ENCODE measurements around the gene COG6. TPM values are rescaled to one million over a fixed set of nuclear protein-coding genes. Genes with fewer than 3 reads are reported as not detected.

The COG6 gene
- total RNA-seq, 4 donors from 2014 or later = 9.8 to 20.9 (median 15.8) TPM

DNA sequence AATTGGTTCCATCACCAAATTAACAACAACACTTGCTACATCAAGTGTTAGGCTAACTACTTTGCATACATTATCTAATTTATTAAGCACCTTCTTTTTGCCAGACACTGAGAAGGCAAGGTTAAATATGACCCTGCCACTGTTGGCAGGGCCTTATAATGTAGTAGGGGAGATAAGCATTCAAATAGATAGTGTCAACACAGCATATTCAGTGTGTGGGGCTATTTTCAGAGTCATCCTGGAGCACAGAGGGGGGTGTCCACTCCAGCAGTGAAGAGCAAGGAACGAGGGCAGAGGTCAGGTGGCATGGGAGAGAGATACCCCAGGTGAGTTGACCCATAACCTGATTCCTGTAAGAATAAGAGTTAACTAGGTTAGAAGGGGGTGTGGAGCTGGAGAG, 121.6 kb downstream of the COG6 start:
- ATAC-seq (ENCODE audit: low FRiP score) (no peak), DNase-seq (ENCODE audit: low spot score) (no peak)
- TF ChIP-seq, protein P1, sequence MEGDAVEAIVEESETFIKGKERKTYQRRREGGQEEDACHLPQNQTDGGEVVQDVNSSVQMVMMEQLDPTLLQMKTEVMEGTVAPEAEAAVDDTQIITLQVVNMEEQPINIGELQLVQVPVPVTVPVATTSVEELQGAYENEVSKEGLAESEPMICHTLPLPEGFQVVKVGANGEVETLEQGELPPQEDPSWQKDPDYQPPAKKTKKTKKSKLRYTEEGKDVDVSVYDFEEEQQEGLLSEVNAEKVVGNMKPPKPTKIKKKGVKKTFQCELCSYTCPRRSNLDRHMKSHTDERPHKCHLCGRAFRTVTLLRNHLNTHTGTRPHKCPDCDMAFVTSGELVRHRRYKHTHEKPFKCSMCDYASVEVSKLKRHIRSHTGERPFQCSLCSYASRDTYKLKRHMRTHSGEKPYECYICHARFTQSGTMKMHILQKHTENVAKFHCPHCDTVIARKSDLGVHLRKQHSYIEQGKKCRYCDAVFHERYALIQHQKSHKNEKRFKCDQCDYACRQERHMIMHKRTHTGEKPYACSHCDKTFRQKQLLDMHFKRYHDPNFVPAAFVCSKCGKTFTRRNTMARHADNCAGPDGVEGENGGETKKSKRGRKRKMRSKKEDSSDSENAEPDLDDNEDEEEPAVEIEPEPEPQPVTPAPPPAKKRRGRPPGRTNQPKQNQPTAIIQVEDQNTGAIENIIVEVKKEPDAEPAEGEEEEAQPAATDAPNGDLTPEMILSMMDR (IDR thresholded peaks at IDR 0.05) = no peak

DNA sequence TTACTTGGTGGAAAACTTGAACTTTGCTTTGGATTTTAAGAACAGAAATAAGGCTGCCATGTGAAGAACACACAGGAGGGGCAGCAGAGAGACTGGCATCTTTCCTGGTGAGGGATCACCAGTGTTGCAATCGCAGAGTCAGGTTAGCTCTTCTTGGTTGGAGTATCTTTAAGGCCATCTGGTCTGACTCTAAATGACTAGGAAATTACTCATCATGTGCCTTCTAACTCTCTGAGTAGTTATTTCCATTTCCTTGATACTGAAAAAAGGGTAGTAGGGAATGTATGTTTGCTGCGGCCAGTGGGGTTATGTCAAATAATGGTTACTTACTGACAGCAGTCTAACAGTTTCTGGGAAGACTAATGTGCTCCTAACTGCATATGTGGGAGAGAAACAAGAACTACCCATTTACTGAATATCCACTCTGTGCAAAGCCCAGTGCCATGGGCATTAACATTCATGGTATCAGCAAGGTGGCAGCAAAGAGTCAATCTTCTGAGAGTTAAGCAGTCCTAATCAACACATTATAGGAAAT, 122.1 kb downstream of the COG6 start:
- no peak for DNase-seq (ENCODE audit: low spot score)
- TF ChIP-seq, protein P1 (IDR thresholded peaks at IDR 0.05) = no peak
- ATAC-seq (ENCODE audit: low FRiP score) = no peak

DNA sequence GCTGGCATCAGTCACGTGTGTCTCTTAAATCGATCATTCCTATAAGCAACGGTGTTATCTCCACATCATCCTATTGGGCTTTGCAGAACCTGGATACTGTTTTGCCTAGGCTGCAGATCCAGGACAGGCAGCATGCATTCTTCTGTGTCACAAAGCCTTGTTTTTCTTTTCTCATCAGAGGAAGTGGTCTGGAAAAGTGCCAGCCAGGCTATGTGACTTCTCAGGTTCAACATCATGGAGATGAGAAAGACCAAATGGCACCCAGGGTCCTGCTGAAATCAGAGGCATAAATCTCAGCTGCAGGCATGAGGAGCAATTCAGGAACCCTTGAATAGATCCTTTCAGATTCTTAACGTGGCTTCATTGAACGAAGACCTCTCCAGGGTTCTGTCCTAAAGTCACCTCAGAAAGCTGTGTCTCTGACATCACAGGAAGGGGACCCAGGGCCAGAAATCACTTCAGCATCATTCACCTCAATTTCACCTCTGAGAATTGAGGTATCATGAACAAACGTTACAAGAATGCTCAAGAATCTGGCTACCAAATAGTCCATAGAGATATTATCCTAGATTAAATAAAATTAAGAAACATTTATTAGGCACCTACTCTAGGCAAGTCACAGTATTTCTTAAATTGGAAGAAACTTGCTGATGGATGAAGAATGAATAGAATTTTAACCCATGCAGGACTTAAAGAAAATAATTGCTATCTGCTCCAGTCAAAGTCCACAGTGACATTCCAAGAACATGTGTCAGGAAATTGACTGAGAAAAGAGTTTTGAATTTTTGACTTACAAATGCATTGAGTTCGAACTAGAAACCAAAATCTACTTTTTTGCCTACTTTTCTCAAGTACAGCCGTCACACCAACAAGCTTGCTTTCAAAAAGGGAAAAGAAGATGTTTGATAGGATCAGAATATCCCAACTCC, 124.1 kb downstream of the COG6 start:
- TF ChIP-seq, protein P1 (IDR thresholded peaks at IDR 0.05) = no peak
- ATAC-seq (ENCODE audit: low FRiP score) (no peak), DNase-seq (ENCODE audit: low spot score) (no peak)

DNA sequence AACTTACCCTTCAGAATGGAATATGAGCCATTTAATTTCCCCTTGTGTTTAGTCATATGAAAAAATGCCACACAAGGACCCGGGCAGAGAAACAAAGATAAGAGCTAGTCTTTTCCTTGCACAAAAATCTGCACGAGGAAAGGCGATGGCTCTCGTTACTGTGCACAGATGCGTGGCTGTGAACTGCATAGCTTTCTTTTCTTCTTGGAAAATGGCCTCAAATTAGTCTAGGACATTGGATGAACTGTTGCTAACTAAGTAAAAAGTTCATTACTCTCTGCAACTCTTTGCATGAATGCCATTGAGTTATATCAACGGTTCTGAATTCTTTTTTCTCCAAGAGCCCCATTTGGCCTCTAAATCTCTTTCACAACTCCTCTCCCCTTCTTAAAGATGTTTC, 125.2 kb downstream of the COG6 start:
- TF ChIP-seq, protein P1 (IDR thresholded peaks at IDR 0.05) = no peak
- ATAC-seq (ENCODE audit: low FRiP score) = no peak
- DNase-seq (ENCODE audit: low spot score) = no peak

DNA sequence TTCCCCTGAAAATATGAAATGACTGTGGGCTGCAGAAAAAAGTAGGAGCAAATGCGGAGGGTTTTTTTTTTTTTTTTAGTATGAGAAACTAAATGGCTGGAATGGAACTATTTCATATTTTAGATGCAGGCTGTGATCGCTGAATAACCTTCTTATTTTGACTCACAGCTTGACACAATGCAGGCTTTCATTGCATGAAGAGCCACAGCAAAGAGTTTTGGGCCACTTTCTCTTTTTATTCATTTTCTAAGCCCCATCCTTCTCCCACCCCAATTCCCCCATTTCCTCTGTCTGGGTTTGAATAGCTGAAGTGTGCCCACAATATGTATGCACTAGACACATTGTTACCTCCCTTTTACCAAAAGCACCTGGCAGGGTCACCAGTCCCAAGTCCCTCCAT, 125.9 kb downstream of the COG6 start:
- TF ChIP-seq, protein P1 (IDR thresholded peaks at IDR 0.05) = no peak
- DNase-seq (ENCODE audit: low spot score) (no peak), ATAC-seq (ENCODE audit: low FRiP score) (no peak)

DNA sequence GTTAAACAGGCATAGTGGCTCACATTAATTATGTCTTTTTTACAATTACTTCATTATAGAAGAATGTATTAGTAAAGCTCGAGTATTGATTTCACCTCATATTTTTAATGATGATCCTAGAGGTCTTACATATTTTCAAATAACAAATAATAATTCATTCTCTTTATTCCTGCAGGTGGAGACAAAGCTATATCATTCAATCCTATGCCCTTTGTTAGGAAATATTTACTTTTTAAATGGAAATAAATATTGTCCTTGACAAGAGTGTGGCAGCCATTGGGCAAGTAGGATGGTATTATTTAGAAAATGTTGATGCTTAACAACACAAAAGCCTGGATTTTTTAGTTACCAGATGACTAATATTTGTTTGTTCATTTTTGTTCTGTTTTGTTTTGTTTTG, 127.6 kb downstream of the COG6 start:
- TF ChIP-seq, protein P1 (IDR thresholded peaks at IDR 0.05) = no peak
- DNase-seq (ENCODE audit: low spot score) (no peak), ATAC-seq (ENCODE audit: low FRiP score) (no peak)

DNA sequence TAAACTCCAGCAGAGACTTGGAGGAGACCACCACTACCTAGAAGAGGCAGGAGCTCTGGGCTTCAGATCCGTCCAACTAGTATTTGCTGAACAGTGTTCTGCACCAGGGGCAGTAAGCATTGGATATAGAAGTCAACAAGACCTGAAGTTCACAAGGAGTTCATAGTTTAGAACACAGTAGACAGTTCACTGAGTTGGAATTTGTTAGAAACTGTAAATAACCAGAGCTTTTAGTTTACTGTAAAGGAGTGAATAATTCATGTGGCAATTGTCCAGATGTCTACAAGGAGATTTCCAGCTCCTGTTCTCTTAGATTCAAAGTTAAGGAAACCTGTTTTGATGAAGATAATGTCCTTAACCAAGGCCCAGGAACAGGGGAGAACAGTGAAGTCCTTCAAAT, 128.9 kb downstream of the COG6 start:
- DNase-seq (ENCODE audit: low spot score) = no peak
- ATAC-seq (ENCODE audit: low FRiP score) = no peak
- TF ChIP-seq, protein P1 (IDR thresholded peaks at IDR 0.05) = no peak
